ENCODE data around the gene RNF207.

DNA sequence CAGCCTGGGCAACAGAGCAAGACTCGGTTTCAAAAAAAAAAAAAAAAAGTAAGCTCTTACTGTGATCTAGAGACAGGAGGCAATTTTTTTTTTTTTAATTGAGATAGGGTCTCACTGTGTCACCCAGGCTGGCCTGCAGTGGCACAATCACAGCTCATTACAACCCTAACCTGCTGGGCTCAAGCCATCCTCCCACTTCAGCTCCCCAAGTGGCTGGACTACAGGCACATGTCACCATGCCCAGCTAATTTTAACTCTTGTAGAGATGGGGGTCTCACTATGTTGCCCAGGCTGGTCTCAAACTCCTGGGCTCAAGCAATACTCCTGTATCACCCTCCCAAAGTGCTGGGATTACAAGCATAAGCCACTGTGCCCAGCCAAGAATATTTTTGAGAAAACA lies 14.0 kb upstream of the RNF207 start:
- TF ChIP-seq ZNF274 (IDR thresholded peaks at IDR 0.05; ENCODE audit: low read depth, low read length), result no peak
- TF ChIP-seq SUZ12 (IDR thresholded peaks at IDR 0.05; ENCODE audit: extremely low read depth, insufficient read depth, insufficient read length), result no peak

Data from NT2/D1 (cell line).